Tibial nerve (tissue), 4 donors: ENCODE results near the gene AGPAT2.

Source experiments
- CTCF ChIP-seq, 5 experiments: fragments of 200-600 bp in 3 of 5; fragments of 450-650 bp in 2 of 5; sonication (generic) in 3 of 5; IDR thresholded peaks; one replicate each; pipeline ENCODE4 v1.5.1; 2016 to 2019; ENCODE audit warnings: antibody characterized with exemption in 5 of 5, mild to moderate bottlenecking in 3 of 5, moderate library complexity in 2 of 5
- EP300 ChIP-seq, 2 donors: sonication (generic); formaldehyde crosslinking; IDR thresholded peaks; one replicate each; pipeline ENCODE4 v1.6.1; 2017; ENCODE audit warnings: antibody characterized with exemption in 2 of 2, mild to moderate bottlenecking in 1 of 2

- TF ChIP-seq CTCF (IDR thresholded peaks at IDR 0.05) (no peak), EP300 (IDR thresholded peaks at IDR 0.05) (no peak)
Measured at GRCh38 chr9:136689108-136689460, 1.8 kb upstream of the AGPAT2 start.
